Activated B cell treated with CpG ODN at 0.5 μM for 24 hours (primary cell): ENCODE measurements around the gene CPLX3. TPM values are rescaled to one million over a fixed set of nuclear protein-coding genes. Genes with fewer than 3 reads are reported as not detected.

Experiments
- ATAC-seq: fragments of 200-7000 bp; cut with Tn5 transposase; one replicate; pipeline ENCODE4 v1.10.0; 2021; ENCODE audit warnings: low read depth, mild to moderate bottlenecking, moderate library complexity
- CTCF ChIA-PET: fragments of 350-600 bp; sonication (Branson Sonifier 250); formaldehyde crosslinking; loops from one replicate; lab custom pipeline; 2021; ENCODE audit warnings: antibody characterized with exemption; lab: Charles Lee
- POLR2A ChIA-PET: fragments of 350-600 bp; sonication (Branson Sonifier 250); formaldehyde crosslinking; loops from one replicate; lab custom pipeline; 2021; ENCODE audit warnings: antibody characterized with exemption; lab: Charles Lee
- DNase-seq: peaks from one replicate; pipeline ENCODE4 v3.0.0; 2022
- H3K27ac Mint-ChIP-seq: one replicate; pipeline ENCODE4 v1.8.0; 2020; ENCODE audit warnings: mixed read lengths
- H3K27me3 Mint-ChIP-seq: one replicate; pipeline ENCODE4 v1.8.0; 2021; ENCODE audit warnings: mixed read lengths
- H3K36me3 Mint-ChIP-seq: one replicate; pipeline ENCODE4 v1.8.0; 2021; ENCODE audit warnings: low read depth, mixed read lengths
- H3K4me1 Mint-ChIP-seq: one replicate; pipeline ENCODE4 v1.8.0; 2021; ENCODE audit warnings: mixed read lengths
- H3K4me3 Mint-ChIP-seq: one replicate; pipeline ENCODE4 v1.8.0; 2020; ENCODE audit warnings: mild to moderate bottlenecking, mixed read lengths
- H3K9me3 Mint-ChIP-seq: one replicate; pipeline ENCODE4 v1.8.0; 2020; ENCODE audit warnings: mixed read lengths
- intact Hi-C: fragments of 100-400 bp; cut with micrococcal nuclease; formaldehyde crosslinking; loops from one replicate; pipeline ENCODE4 v1.15.1; 2024
- total RNA-seq: library from RNA; stranded (reverse); gene quantifications from 2 replicates; pipeline ENCODE4 v1.2.3, GENCODE V29; 2022
- TF ChIP-seq, protein P1 (sequence below): fragments of 200-600 bp; IDR thresholded peaks from one replicate; pipeline ENCODE4 v1.8.0; 2022; ENCODE audit warnings: antibody characterized with exemption, mild to moderate bottlenecking

The CPLX3 gene
- total RNA-seq, 1 donor from 2014 or later = 0.22 TPM

DNA sequence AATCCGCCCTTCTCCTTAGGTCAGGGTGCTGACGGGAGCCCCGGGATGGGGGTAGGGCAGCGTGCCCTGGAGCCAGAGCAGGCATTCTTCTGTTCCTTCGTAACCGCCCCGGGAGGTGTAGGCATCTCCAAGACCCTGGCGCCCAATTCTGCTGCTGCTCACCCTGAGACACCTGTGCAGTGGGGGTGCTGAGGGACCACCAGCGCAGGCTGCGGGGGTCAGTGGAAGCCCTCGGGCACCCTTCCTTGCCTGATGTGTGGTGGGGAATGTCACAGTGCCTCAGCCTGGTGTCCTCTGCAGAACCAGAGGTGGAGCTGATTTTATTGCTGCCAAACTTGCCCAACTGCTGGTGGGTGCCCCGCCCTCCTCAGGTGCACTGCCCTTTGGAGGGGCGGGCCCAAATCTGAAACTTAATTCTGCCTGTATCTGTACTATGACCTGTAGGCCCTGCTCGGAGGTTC lies 37.2 kb upstream of the CPLX3 start:
- ChIA-PET CTCF (interaction anchor here (1.2 to 26.2 kb wide), 3 partner anchors 9 to 159 kb away, joined by 3 to 1146 read pairs (median 134); partner anchors contain the start of gene CSK), POLR2A (interaction anchor here (0.6 to 32.5 kb wide), 11 partner anchors 4 to 851 kb away, joined by 3 to 2569 read pairs (median 7); partner anchors contain the start of genes CSK and SIN3A)
- H3K36me3 Mint-ChIP-seq = peaks cover 69% of the 10 kb centered on the region
- H3K27ac Mint-ChIP-seq = peak overlapping the region; percentile 99
- peak overlapping the region; percentile 89 for H3K4me3 Mint-ChIP-seq
- no peaks in the 10 kb centered on the region for H3K9me3 Mint-ChIP-seq
- intact Hi-C loops = loop anchor here (2.0 to 5.0 kb wide), 4 partner anchors 247 to 663 kb away; partner anchors contain the start of genes ARID3B, NEIL1 and SIN3A
- peak; percentile 12 for ATAC-seq
- H3K27me3 Mint-ChIP-seq = no peaks in the 10 kb centered on the region
- DNase-seq = no peak
- peaks cover 97% of the 10 kb centered on the region for H3K4me1 Mint-ChIP-seq
- TF ChIP-seq, protein P1, sequence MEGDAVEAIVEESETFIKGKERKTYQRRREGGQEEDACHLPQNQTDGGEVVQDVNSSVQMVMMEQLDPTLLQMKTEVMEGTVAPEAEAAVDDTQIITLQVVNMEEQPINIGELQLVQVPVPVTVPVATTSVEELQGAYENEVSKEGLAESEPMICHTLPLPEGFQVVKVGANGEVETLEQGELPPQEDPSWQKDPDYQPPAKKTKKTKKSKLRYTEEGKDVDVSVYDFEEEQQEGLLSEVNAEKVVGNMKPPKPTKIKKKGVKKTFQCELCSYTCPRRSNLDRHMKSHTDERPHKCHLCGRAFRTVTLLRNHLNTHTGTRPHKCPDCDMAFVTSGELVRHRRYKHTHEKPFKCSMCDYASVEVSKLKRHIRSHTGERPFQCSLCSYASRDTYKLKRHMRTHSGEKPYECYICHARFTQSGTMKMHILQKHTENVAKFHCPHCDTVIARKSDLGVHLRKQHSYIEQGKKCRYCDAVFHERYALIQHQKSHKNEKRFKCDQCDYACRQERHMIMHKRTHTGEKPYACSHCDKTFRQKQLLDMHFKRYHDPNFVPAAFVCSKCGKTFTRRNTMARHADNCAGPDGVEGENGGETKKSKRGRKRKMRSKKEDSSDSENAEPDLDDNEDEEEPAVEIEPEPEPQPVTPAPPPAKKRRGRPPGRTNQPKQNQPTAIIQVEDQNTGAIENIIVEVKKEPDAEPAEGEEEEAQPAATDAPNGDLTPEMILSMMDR = no peak

DNA sequence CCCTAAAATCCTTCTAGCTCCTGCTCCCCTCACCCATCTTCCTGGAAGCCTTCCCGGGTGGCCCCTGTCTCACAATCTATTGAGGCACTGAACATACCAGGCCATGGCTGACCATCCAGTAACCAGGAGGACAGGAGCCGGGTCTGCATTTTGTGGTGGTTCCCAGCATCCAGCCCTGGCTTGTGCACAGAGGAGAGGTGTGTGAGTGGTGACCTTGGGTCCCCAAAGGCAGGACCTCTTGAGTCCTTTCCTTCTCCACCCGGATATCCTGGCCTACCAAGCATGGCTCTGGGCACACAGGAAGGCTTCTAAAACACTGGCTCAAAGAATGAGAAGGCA lies 36.7 kb upstream of the CPLX3 start:
- H3K4me3 Mint-ChIP-seq = peak overlapping the region; percentile 89
- TF ChIP-seq, protein P1 = no peak
- POLR2A ChIA-PET = interaction anchor here (0.6 to 32.5 kb wide), 12 partner anchors 3 to 851 kb away, joined by 3 to 2569 read pairs (median 6); partner anchors contain the start of genes CSK, PPCDC and SIN3A
- ATAC-seq = no peak
- peak overlapping the region; percentile 99 for H3K27ac Mint-ChIP-seq
- intact Hi-C loops = loop anchor here (2.0 to 5.0 kb wide), 4 partner anchors 247 to 663 kb away; partner anchors contain the start of genes ARID3B, NEIL1 and SIN3A
- H3K36me3 Mint-ChIP-seq = peaks cover 67% of the 10 kb centered on the region
- DNase-seq = no peak
- no peaks in the 10 kb centered on the region for H3K9me3 Mint-ChIP-seq
- peaks cover 97% of the 10 kb centered on the region for H3K4me1 Mint-ChIP-seq
- CTCF ChIA-PET = interaction anchor here (1.2 to 26.2 kb wide), 5 partner anchors 9 to 159 kb away, joined by 3 to 1146 read pairs (median 5); partner anchors contain the start of genes CSK and FAM219B
- H3K27me3 Mint-ChIP-seq = no peaks in the 10 kb centered on the region

DNA sequence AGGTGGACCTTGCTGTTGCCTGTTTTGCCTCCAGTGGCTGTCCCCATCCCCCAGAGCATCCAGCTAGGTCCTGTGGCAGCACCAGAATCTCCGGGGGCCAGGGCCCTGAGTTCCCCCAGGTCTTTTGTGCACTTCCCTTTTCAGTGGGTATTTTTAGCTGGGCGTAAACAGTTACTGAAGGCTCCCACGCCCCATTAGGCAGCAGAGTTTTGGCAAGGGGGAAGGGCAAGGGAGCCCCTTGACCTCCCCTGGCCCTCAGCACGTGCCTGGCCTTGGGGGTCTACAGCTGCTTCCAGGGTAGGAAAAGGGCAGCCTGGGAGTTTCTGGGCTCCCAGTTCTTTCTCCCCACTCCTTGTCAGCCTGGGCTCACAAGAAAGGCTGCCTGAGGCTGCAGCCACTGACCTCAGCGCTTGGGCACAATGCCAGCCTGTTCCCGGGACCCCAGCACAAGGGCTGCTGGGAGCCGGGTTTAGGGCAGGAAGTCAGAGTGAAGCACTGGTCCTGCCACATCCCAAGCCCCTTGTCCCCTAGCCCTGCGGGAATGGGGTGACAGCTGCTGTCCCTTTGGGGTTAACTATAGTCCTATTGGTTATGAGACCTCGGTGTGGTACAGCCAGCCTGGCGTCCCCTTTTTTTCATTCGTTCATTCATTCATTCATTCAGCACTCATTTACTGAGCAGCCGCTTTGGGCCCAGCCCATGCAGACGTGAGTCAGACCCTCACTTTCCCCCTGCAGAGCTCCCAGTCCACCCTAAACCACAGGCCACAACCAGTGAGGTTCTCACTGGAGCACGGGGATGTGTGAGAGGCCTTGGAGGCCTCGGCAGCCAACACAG lies 36.1 kb upstream of the CPLX3 start:
- ATAC-seq = peak; percentile 16
- peak overlapping the region; percentile 99 for H3K27ac Mint-ChIP-seq
- ChIA-PET CTCF (interaction anchor here (0.6 to 26.2 kb wide), 6 partner anchors 8 to 160 kb away, joined by 3 to 1146 read pairs (median 4); partner anchors contain the start of genes CSK and FAM219B), POLR2A (interaction anchor here (0.6 to 32.5 kb wide), 12 partner anchors 3 to 661 kb away, joined by 3 to 2569 read pairs (median 6); partner anchors contain the start of genes CSK, PPCDC and SIN3A)
- peak; percentile 67 for DNase-seq
- intact Hi-C loops = no loop called here
- no peaks in the 10 kb centered on the region for H3K9me3 Mint-ChIP-seq
- H3K36me3 Mint-ChIP-seq = peaks cover 67% of the 10 kb centered on the region
- TF ChIP-seq, protein P1 = no peak
- H3K27me3 Mint-ChIP-seq = no peaks in the 10 kb centered on the region
- H3K4me1 Mint-ChIP-seq = peaks cover 97% of the 10 kb centered on the region
- H3K4me3 Mint-ChIP-seq = peak overlapping the region; percentile 89

DNA sequence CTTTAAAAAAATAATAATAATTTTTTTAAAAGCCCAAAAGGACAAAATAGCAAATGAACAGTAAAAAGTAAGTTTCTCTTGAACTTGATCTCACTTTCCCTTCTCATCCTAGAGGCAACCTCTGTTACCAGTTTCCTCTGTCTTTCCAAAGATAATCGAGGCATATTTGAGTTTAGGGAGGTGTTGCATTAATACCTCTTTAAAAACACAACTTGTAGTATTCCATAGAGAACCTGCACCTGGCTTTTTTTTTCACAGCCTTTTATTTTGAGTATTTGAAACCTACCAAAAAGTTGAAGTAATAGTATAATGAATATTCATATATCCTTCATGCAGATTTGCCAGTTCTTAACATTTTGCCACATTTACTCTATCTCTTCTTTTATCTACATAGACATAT lies 35.4 kb upstream of the CPLX3 start:
- intact Hi-C loops = no loop called here
- ATAC-seq = no peak
- H3K9me3 Mint-ChIP-seq = no peaks in the 10 kb centered on the region
- TF ChIP-seq, protein P1 = no peak
- no peaks in the 10 kb centered on the region for H3K27me3 Mint-ChIP-seq
- ChIA-PET CTCF (interaction anchor here (1.6 to 26.2 kb wide), 3 partner anchors 7 to 159 kb away, joined by 5 to 1146 read pairs (median 134); partner anchors contain the start of gene CSK), POLR2A (interaction anchor here (0.5 to 32.5 kb wide), 6 partner anchors 2 to 660 kb away, joined by 3 to 2569 read pairs (median 14); partner anchors contain the start of genes CSK, PPCDC and SIN3A)
- peaks cover 67% of the 10 kb centered on the region for H3K36me3 Mint-ChIP-seq
- H3K4me3 Mint-ChIP-seq = peak overlapping the region; percentile 71
- DNase-seq = no peak
- H3K4me1 Mint-ChIP-seq = peaks cover 96% of the 10 kb centered on the region
- H3K27ac Mint-ChIP-seq = peak overlapping the region; percentile 99
